GM18499 (cell line): ENCODE measurements around the gene TNF.
A peak's percentile ranks its signal among the peaks of the same experiment; 100 is the strongest.
"Not testable (repeated sequence)": the region's sequence is repeated elsewhere in the genome, so short reads cannot be mapped to it uniquely, and the experiment has no call there.

Experiments
- ATAC-seq: cut with Tn5 transposase; IDR thresholded peaks from one replicate; pipeline ENCODE4 v1.9.1; 2021; ENCODE audit warnings: moderate number of reproducible peaks; ENCODE audit not compliant: insufficient read depth, unreplicated experiment

The TNF gene

GRCh38 chr6:31585491-31585890 lies 10.1 kb downstream of the TNF start:
- no peak for ATAC-seq

DNA sequence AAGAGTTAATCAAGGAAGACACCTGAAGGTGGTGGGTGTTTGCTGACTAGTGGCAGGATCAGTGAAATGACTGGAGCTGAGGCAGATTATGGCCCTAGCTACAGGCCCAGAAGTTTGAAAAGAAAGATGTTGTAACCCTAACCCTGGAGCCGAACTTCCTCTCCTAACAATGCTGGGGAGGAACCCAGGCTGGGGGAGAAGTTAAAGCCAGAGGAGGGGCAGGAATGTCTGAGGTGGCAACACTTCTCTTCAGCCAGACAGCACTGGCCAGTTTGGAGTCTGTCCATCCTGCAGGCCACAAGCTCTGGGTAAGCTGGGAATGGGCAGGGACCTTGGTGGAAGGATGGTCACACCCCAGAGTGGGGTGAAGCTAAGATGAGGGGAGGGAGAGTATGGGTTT lies 10.6 kb downstream of the TNF start, which contains the start of gene LST1:
LST1 (plus strand) TSS at position 270 of the 400 bp plus-strand sequence. CDS start 1,023 bp downstream, outside the sequence.
- ATAC-seq = no peak

GRCh38 chr6:31586599-31587281 lies 11.4 kb downstream of the TNF start:
- ATAC-seq = no peak

DNA sequence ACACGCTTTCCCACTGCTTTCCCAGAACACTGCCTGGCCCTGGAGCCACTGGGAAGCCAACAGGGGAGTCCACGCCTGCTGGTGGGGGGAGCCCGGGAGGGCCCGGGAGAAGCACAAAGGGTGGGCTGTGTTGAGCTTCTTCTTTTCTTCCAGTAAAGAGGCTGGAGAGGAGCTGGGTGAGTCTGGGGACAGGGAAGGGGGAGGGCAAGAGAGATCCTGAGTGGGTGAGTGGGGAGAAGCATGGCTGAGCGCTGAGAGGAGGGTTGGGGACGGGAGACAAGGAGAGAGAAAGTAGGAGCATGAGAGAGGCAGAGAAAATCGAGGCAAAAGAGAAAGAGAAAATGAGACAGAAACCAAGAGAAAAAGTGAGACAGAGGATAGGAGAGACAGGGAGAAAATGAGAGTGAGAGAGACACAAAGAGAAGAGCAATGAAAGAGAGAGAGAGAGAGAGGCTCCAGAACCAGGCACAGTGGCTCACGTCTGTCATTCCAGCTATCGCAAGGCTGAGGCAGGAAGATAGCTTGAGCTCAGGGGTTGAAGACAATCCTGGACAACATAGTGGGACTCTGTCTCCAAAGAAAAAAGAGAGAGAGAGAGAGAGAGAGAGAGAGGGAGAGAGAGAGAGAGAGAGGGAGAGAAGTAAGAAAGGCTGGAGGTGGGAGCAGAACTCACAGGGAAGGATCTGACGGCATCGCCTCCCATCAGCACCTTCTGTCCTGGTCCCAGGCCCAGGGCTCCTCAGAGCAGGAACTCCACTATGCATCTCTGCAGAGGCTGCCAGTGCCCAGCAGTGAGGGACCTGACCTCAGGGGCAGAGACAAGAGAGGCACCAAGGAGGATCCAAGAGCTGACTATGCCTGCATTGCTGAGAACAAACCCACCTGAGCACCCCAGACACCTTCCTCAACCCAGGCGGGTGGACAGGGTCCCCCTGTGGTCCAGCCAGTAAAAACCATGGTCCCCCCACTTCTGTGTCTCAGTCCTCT lies 12.7 kb downstream of the TNF start:
- no peak for ATAC-seq

- no peak for ATAC-seq
Observed at GRCh38 chr6:31588871-31589650, 13.7 kb downstream of the TNF start.

DNA sequence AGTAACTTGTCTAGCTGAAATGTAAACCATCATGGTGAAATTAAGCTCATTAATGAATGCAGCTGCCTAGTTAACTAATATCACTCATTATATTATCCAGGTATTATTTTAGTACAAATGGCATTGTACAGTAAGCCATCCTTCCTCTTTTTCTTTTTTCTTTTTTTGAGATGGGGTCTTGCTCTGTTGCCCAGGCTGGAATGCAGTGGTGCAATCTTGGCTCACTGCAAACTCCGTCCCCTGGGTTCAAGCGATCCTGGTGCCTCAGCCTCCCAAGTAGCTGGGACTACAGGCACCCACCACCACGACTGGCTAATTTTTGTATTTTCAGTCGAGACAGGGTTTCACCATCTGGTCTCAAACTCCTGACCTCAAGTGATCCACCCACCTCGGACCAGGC lies 15.3 kb downstream of the TNF start:
- ATAC-seq = not testable (repeated sequence)

DNA sequence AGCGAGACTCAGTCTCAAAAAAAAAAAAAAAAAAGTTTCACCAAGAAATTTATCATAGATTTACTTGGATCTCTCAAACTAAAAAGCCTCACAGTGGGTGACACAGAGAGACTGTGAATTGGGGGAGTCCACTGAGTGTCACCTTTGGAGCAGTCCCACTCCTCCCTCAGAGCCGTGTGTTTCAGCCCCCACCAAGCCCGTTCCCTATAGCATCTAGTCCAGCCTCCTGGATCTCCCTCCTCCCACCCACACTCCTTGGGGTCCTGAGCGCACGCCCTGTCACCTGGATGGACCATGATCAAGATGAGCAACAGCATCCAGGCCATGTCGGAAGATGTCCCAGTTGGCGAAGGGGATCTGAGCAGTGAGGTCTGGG lies 17.0 kb downstream of the TNF start:
- no peak for ATAC-seq

DNA sequence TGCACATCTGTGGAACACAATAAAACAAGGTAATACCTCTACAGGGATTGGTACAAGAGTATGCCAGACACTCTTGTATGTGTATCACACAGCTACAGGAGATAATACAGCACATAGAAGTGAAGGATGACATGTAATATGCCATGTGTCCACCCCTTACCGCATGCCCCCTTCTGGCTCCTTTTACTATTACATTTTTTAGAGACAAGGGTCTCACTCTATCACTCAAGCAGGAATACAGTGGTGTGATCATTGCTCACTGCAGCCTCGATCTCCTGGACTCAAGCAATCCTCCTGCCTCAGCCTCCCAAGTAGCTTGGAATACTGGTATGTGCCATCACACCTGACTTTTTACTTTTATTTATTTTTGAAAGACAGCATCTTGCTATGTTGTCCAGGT lies 21.6 kb downstream of the TNF start:
- ATAC-seq = no peak

GRCh38 chr6:31607317-31607716 lies 32.0 kb downstream of the TNF start:
- ATAC-seq = no peak

GRCh38 chr6:31609519-31610406 lies 34.4 kb downstream of the TNF start:
- ATAC-seq = no peak

GRCh38 chr6:31610968-31611367 lies 35.6 kb downstream of the TNF start:
- no peak for ATAC-seq

DNA sequence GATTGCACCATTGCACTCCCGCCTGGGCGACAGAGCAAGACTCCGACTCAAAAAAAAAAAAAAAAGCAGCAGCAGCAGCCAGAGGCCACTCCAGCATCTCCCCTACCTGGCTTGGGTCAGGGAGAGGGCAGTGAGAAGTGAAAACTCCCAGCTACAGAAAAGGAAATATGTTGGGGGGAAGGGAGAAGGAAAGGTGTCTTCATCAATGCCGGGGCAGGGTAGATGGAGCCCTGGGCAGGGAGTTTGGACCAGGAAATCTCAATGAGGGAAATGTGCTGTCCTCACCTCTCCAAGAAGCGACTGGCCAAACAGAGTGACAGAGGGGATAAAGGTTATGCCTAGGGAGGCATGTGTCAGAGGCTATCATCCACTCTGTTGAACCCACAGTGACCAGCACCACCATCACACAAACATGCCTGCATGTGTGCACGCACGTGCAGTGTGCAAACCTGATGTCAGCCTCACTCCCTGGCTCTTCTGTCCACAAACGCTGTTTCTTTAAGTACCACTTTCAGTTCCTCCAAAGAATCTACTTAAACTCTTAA lies 38.8 kb downstream of the TNF start:
- no peak for ATAC-seq

DNA sequence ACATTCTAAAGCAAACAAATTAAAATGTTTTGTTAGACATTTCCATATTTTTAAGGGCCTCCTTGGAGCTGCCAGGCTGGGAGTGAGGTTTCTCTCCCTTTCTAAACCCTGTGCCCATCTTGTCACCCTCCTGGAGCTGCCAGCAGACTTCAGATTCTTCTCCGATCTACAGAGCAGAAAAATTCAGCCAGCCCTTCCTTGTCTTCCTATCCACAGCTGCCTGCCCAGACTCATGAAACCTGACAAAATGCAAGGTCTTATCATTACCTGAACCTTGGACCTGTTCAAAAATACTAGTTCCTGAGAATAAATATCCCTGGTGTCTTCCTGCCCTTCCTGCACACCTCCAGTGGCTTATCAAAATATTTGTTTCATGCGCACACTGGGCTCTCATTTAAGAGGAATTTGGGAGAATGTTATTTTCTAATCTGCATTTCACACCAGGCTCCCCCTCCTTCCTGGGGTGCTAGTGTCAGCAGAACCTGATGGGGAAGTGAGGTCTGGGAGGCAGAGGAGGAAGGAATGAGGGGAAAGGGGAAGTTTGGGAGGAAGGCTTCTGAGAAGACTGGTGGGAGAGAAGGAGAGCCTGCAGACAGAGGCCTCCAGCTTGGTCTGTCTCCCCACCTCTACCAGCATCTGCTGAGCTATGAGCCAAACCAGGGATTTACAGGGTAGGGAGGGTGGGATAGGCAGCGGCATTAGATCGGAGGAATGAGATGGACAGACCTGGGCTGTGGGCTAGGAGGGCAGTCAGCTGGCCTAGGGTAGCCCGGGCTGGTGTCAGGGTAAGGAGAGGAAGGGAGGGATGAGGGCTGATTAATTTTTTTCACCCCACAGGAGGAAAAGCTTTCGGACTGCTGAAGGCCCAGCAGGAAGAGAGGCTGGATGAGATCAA lies 39.6 kb downstream of the TNF start, which contains the start of gene AIF1:
AIF1 (plus strand) TSS at position 551 of the 895 bp plus-strand sequence; CDS start at position 647, 96 bp downstream.
- ATAC-seq = no peak

GRCh38 chr6:31615748-31616147 lies 40.4 kb downstream of the TNF start:
- no peak for ATAC-seq

DNA sequence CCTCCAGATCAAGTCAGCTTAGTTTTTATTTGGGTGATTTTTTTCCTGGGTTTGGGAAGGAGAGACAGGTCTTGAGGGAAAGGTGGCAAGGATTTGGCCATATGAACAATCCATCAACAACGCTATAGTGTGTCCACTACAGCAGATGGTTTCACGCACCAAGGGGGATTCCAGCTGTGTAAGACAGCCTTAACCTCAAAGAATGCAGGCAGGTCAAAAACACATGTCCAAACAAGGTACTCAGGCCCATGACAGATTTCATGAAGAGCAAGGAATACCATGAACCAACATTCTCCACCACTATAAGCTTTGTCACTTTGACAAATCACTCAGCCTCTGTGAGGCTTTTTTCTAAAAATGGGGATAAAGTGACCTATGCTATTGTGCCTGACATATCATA lies 41.6 kb downstream of the TNF start:
- no peak for ATAC-seq

DNA sequence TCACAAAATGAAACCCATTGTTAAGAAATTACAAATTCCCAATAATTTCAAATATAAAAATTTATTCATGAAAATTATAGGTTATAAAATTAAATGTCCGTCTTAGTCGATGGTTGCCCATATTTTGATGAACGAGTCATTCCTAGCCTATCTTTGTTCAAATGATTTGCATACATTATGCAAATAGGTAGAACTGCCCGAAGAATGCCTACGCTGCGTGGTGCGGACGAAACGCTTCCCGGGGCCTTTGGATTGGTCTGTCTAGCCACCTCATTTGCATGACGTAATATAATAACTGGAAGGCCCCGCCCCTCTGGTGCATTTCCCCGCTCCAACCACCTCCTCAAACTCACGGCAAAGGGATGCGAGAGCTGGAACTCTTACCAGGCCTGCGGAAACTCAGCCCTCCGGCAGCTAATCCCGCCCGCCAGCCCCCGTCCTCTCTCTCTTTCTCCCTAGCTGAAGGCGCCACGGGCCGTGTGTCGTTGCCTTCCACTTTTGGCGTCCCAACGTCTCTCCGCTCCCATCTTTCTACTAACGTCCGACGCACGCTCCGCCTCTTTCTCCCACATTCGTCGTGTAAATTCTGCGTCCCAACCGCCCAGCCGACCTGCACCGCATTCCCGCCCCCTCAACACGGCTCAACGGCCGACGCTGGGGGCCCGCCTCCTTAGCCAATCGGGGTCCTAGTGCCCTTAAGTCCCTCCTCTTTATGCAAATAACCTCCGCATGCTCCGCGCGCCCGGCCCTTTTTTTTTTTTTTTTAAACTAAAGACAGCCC lies 44.6 kb downstream of the TNF start:
- ATAC-seq = peak; percentile 51

- ATAC-seq = peak; percentile 9
Observed at GRCh38 chr6:31620586-31621319, 45.4 kb downstream of the TNF start, which contains the start of gene PRRC2A. PRRC2A (plus strand) TSS chr6:31620715; CDS start chr6:31622790, 2,075 bp downstream.
